Measurements from ENCODE around the gene CHRND. TPM values are rescaled to one million over a fixed set of nuclear protein-coding genes. Genes with fewer than 3 reads are reported as not detected.

CHRND gene
- total and polyA plus RNA-seq, 8 donors, result 0.07 to 0.22 (median 0.12) TPM; not detected in 5

DNA sequence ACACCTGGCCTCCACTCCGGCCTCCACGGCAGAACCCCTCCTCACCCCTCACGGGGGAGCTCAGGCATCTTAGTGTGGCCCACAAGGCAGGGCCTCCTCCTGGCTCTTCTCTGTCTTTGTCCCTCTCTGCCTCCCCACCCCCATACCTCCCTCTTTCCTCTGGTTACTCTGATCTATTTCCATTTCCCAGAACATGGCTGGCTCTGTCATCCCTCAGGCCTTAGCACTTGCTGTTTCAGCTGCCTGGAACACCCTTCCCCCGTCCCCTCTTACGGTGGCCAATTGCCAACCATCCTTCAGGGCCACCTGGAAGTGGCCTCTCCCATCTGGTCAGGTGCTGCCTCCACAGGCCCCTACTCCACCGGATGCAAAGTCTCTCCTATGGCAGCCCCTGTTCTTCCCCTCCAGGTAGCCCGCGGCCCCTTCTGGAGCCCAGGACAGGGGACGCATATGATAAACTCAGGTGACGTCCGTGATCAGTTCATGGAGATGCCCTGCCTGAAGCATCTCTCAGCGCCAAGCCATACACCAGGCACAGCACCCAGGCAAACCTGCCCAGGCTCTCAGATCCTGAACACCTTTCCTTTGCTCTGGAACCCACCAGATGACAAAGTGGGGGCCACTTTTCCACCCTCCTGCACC, 34.7 kb upstream of the CHRND start:
- 79 to 86% methylated on average over 12 of the region's 12 CpGs for WGBS, 2 donors
- peaks cover 0 to 7% (median 0%) of the 10 kb centered on the region in 4 donors for H3K27me3 ChIP-seq
- intact Hi-C loops (cut with DNase I), result no loop called here
- H3K27ac ChIP-seq, result no peak overlapping the region
- peak in 2 of 6 donors; percentile 8 to 26 for DNase-seq
- TF ChIP-seq, protein P1, sequence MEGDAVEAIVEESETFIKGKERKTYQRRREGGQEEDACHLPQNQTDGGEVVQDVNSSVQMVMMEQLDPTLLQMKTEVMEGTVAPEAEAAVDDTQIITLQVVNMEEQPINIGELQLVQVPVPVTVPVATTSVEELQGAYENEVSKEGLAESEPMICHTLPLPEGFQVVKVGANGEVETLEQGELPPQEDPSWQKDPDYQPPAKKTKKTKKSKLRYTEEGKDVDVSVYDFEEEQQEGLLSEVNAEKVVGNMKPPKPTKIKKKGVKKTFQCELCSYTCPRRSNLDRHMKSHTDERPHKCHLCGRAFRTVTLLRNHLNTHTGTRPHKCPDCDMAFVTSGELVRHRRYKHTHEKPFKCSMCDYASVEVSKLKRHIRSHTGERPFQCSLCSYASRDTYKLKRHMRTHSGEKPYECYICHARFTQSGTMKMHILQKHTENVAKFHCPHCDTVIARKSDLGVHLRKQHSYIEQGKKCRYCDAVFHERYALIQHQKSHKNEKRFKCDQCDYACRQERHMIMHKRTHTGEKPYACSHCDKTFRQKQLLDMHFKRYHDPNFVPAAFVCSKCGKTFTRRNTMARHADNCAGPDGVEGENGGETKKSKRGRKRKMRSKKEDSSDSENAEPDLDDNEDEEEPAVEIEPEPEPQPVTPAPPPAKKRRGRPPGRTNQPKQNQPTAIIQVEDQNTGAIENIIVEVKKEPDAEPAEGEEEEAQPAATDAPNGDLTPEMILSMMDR (IDR thresholded peaks at IDR 0.05), result no peak
- no peaks in the 10 kb centered on the region for H3K9me3 ChIP-seq
- no peak overlapping the region for H3K4me3 ChIP-seq
- no peak for FAIRE-seq
- no peaks in the 10 kb centered on the region for H3K36me3 ChIP-seq
- ATAC-seq, result no peak
- no peaks in the 10 kb centered on the region for H3K4me1 ChIP-seq

GRCh38 chr2:232492236-232492848, 33.6 kb upstream of the CHRND start:
- FAIRE-seq (no peak), ATAC-seq (no peak), DNase-seq (peak in 1 of 6 donors; percentile 32)
- TF ChIP-seq, protein P1 (IDR thresholded peaks at IDR 0.05), result no peak
- Histone ChIP-seq H3K4me1 (no peaks in the 10 kb centered on the region), H3K4me3 (no peak overlapping the region), H3K27ac (no peak overlapping the region), H3K27me3 (no peaks in the 10 kb centered on the region), H3K36me3 (no peaks in the 10 kb centered on the region), H3K9me3 (no peaks in the 10 kb centered on the region)
- intact Hi-C loops (cut with DNase I), result no loop called here
- 64 to 70% methylated on average over 8 of the region's 8 CpGs for WGBS, 2 donors

GRCh38 chr2:232492963-232493700, 32.8 kb upstream of the CHRND start:
- intact Hi-C loops (cut with DNase I), result no loop called here
- WGBS, 2 donors, result 80 to 85% methylated on average over 24 of the region's 24 CpGs
- ATAC-seq, result no peak

GRCh38 chr2:232493701-232494474, 32.1 kb upstream of the CHRND start:
- FAIRE-seq, result no peak
- intact Hi-C loops (cut with DNase I), result no loop called here

More at GRCh38 chr2:232492963-232493700, 32.8 kb upstream of the CHRND start:
- DNase-seq (peak in 1 of 6 donors; percentile 39), FAIRE-seq (no peak)
- no peaks in the 10 kb centered on the region for H3K4me1 ChIP-seq
- H3K27ac ChIP-seq, result no peak overlapping the region
- H3K9me3 ChIP-seq, result no peaks in the 10 kb centered on the region
- H3K27me3 ChIP-seq, result no peaks in the 10 kb centered on the region
- TF ChIP-seq, protein P1 (IDR thresholded peaks at IDR 0.05), result no peak
- H3K4me3 ChIP-seq, result no peak overlapping the region
- H3K36me3 ChIP-seq, result no peaks in the 10 kb centered on the region

More at GRCh38 chr2:232493701-232494474, 32.1 kb upstream of the CHRND start:
- no peaks in the 10 kb centered on the region for H3K9me3 ChIP-seq
- TF ChIP-seq, protein P1 (IDR thresholded peaks at IDR 0.05), result no peak
- no peaks in the 10 kb centered on the region for H3K36me3 ChIP-seq
- no peak overlapping the region for H3K27ac ChIP-seq
- no peak overlapping the region for H3K4me3 ChIP-seq
- 80 to 84% methylated on average over 10 of the region's 10 CpGs for WGBS, 2 donors
- no peaks in the 10 kb centered on the region for H3K27me3 ChIP-seq
- ATAC-seq (no peak), DNase-seq (no peak)
- no peaks in the 10 kb centered on the region for H3K4me1 ChIP-seq

Measured in pancreas (tissue), 10 donors.